ENCODE results near the gene PRSS1. TPM values are rescaled to one million over a fixed set of nuclear protein-coding genes. Genes with fewer than 3 reads are reported as not detected.
"Not testable (repeated sequence)": the region's sequence is repeated elsewhere in the genome, so short reads cannot be mapped to it uniquely, and the experiment has no call there.

The PRSS1 gene
- total RNA-seq, result not detected
- long read RNA-seq, result 0 reads

GRCh38 chr7:142749218-142749993, at the start of gene PRSS1:
TSS of gene PRSS1 (plus strand) at chr7:142749472. CDS start at chr7:142749485, 13 bp downstream.
- Histone ChIP-seq H3K27ac (no peak within 1 kb of the TSS), H3K27me3 (no peaks in the 10 kb centered on the region), H3K4me1 (no peaks in the 10 kb centered on the region), H3K36me3 (no peaks in the 10 kb centered on the region), H3K4me3 (no peak within 1 kb of the TSS), H3K9me3 (no peaks in the 10 kb centered on the region)
- ATAC-seq (no peak), DNase-seq (no peak)
- TF ChIP-seq CTCF (IDR thresholded peaks at IDR 0.05), result no peak
- intact Hi-C loops (cut with DNase I), result no loop called here

DNA sequence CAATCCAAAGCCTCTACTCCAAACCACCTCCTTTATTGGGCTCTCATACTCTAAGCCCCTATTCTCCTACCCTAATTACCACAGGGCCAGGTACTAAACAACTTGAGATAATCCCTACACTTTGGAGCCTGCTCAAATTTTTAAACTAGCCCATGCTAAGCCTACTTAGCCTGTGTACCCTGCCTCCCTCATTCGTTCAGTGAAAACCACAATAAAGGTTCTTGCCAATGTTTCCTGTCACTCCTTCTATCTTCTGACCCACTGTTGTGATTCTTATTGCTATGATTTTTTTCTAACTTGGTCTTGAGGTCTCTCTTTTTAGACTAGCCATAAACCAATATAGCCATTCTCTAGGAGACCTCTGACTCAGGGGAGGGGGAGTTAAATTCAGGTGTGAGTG, 48.3 kb upstream of the PRSS1 start:
- DNase-seq; H3K4me1 ChIP-seq; intact Hi-C loops (cut with DNase I); H3K4me3 ChIP-seq; H3K27me3 ChIP-seq; ATAC-seq; H3K36me3 ChIP-seq; H3K27ac ChIP-seq; H3K9me3 ChIP-seq: not testable (repeated sequence)

GRCh38 chr7:142703655-142704305, 45.5 kb upstream of the PRSS1 start:
- intact Hi-C loops (cut with DNase I), result no loop called here
- DNase-seq, result no peak
- no peaks in the 10 kb centered on the region for H3K9me3 ChIP-seq
- TF ChIP-seq CTCF (IDR thresholded peaks at IDR 0.05), result no peak
- H3K4me1 ChIP-seq, result no peaks in the 10 kb centered on the region
- no peaks in the 10 kb centered on the region for H3K27me3 ChIP-seq
- no peak overlapping the region for H3K4me3 ChIP-seq
- no peak overlapping the region for H3K27ac ChIP-seq
- H3K36me3 ChIP-seq, result no peaks in the 10 kb centered on the region
- peak; percentile 68 for ATAC-seq

- ATAC-seq; H3K27ac ChIP-seq; H3K4me1 ChIP-seq; intact Hi-C loops (cut with DNase I); H3K9me3 ChIP-seq; H3K36me3 ChIP-seq; DNase-seq; H3K27me3 ChIP-seq; H3K4me3 ChIP-seq: not testable (repeated sequence)
Observed at GRCh38 chr7:142708726-142709125, 40.5 kb upstream of the PRSS1 start.

GRCh38 chr7:142709921-142710320, 39.4 kb upstream of the PRSS1 start:
- Histone ChIP-seq H3K4me1 (no peaks in the 10 kb centered on the region), H3K9me3 (no peaks in the 10 kb centered on the region), H3K4me3 (no peak overlapping the region), H3K36me3 (no peaks in the 10 kb centered on the region), H3K27ac (no peak overlapping the region), H3K27me3 (no peaks in the 10 kb centered on the region)
- no peak for ATAC-seq
- DNase-seq, result no peak
- no peak for TF ChIP-seq CTCF (IDR thresholded peaks at IDR 0.05)
- intact Hi-C loops (cut with DNase I), result no loop called here

GRCh38 chr7:142711196-142711595, 38.1 kb upstream of the PRSS1 start:
- intact Hi-C loops (cut with DNase I), result no loop called here

More at GRCh38 chr7:142711196-142711595, 38.1 kb upstream of the PRSS1 start:
- Histone ChIP-seq H3K36me3 (no peaks in the 10 kb centered on the region), H3K4me1 (no peaks in the 10 kb centered on the region), H3K4me3 (no peak overlapping the region), H3K27me3 (no peaks in the 10 kb centered on the region), H3K9me3 (no peaks in the 10 kb centered on the region), H3K27ac (no peak overlapping the region)
- ATAC-seq, result no peak
- no peak for DNase-seq
- TF ChIP-seq CTCF (IDR thresholded peaks at IDR 0.05), result no peak
